SU-DHL-6 (cell line): ENCODE results near the gene KLK10.

Experiments
- EZH2phosphoT487 ChIP-seq: fragments of 200-600 bp; sonication (generic), shearing (Covaris generic); conservative IDR thresholded peaks from 2 replicates; pipeline ENCODE4 v1.6.1; 2018; ENCODE audit warnings: mild to moderate bottlenecking, antibody characterized with exemption, low read length, moderate library complexity, mixed read lengths
- TF ChIP-seq, protein P1 (sequence below): fragments of 200-600 bp; sonication (generic); IDR thresholded peaks from one replicate; pipeline ENCODE4 v1.5.1; 2017; ENCODE audit warnings: antibody characterized with exemption, mild to moderate bottlenecking, low read length, moderate library complexity; ENCODE audit not compliant: insufficient read depth, poor library complexity, severe bottlenecking

- TF ChIP-seq, protein P1, sequence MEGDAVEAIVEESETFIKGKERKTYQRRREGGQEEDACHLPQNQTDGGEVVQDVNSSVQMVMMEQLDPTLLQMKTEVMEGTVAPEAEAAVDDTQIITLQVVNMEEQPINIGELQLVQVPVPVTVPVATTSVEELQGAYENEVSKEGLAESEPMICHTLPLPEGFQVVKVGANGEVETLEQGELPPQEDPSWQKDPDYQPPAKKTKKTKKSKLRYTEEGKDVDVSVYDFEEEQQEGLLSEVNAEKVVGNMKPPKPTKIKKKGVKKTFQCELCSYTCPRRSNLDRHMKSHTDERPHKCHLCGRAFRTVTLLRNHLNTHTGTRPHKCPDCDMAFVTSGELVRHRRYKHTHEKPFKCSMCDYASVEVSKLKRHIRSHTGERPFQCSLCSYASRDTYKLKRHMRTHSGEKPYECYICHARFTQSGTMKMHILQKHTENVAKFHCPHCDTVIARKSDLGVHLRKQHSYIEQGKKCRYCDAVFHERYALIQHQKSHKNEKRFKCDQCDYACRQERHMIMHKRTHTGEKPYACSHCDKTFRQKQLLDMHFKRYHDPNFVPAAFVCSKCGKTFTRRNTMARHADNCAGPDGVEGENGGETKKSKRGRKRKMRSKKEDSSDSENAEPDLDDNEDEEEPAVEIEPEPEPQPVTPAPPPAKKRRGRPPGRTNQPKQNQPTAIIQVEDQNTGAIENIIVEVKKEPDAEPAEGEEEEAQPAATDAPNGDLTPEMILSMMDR: no peak
- no peak for TF ChIP-seq EZH2phosphoT487
Measured at GRCh38 chr19:50977626-50978025, 41.9 kb downstream of the KLK10 start.
